CD14-positive monocyte (primary cell): ENCODE measurements around the gene VSIG8. TPM values are rescaled to one million over a fixed set of nuclear protein-coding genes. Genes with fewer than 3 reads are reported as not detected.

Experiments
- DNase-seq, 3 donors: peaks; one replicate each; pipeline ENCODE4 v3.0.0-alpha.2; 2011 to 2022
- H2AFZ ChIP-seq: 2 replicates; pipeline ENCODE4 v1.6.0; 2012; ENCODE audit warnings: mild to moderate bottlenecking, low read depth, low read length, inconsistent platforms; ENCODE audit not compliant: insufficient read depth, poor library complexity, severe bottlenecking
- H3K27ac ChIP-seq, 2 donors: 1 replicate in 1 of 2; 2 replicates in 1 of 2; pipeline ENCODE4 v1.5.1; 2012 to 2013; ENCODE audit warnings: low read length in 2 of 2, control low read depth in 1 of 2, inconsistent platforms in 1 of 2, low read depth in 1 of 2, mild to moderate bottlenecking in 1 of 2
- H3K27me3 ChIP-seq, 2 donors: one replicate each; pipeline versions ENCODE4 v1.6.0 to v1.6.1; 2011 to 2013; ENCODE audit warnings: low read length in 2 of 2; ENCODE audit not compliant: control insufficient read depth in 2 of 2, insufficient read depth in 2 of 2
- H3K36me3 ChIP-seq, 2 donors: replicated peaks in 1 of 2; 1 replicate in 1 of 2; 2 replicates in 1 of 2; pipeline versions ENCODE4 v1.5.1 to v1.6.1; 2012 to 2013; ENCODE audit warnings: low read length in 2 of 2, control low read depth in 1 of 2, inconsistent platforms in 1 of 2, mild to moderate bottlenecking in 1 of 2; ENCODE audit not compliant: insufficient read depth in 2 of 2, control insufficient read depth in 1 of 2
- H3K4me1 ChIP-seq, 2 donors: 1 replicate in 1 of 2; 2 replicates in 1 of 2; pipeline versions ENCODE4 v1.5.1 to v1.6.1; 2012 to 2013; ENCODE audit warnings: low read length in 2 of 2, control low read depth in 1 of 2, inconsistent platforms in 1 of 2, mild to moderate bottlenecking in 1 of 2, moderate library complexity in 1 of 2; ENCODE audit not compliant: insufficient read depth in 2 of 2, control insufficient read depth in 1 of 2
- H3K4me2 ChIP-seq: replicated peaks from 2 replicates; pipeline ENCODE3; 2012; ENCODE audit warnings: low read length, moderate library complexity, mild to moderate bottlenecking; ENCODE audit not compliant: poor library complexity, severe bottlenecking; ENCODE audit errors: extremely low read depth
- H3K4me3 ChIP-seq, 3 experiments: fragments of 200-600 bp in 1 of 3; sonication (generic) in 1 of 3; replicated peaks in 1 of 3; 1 replicate in 2 of 3; 2 replicates in 1 of 3; pipeline ENCODE4 v1.5.1; 2011 to 2013; ENCODE audit warnings: low read length in 3 of 3, mild to moderate bottlenecking in 3 of 3, control low read depth in 2 of 3, low read depth in 2 of 3, inconsistent platforms in 1 of 3, moderate library complexity in 1 of 3
- H3K79me2 ChIP-seq: 2 replicates; pipeline ENCODE4 v1.6.0; 2012; ENCODE audit warnings: mild to moderate bottlenecking, control low read depth, inconsistent platforms, low read length, moderate library complexity; ENCODE audit not compliant: insufficient read depth
- H3K9ac ChIP-seq: 2 replicates; pipeline ENCODE4 v1.6.0; 2017; ENCODE audit warnings: low read length, mild to moderate bottlenecking; ENCODE audit not compliant: insufficient read depth, poor library complexity, severe bottlenecking
- H3K9me3 ChIP-seq, 2 donors: replicated peaks in 1 of 2; 1 replicate in 1 of 2; 2 replicates in 1 of 2; pipeline versions ENCODE4 v1.5.1 to v1.6.1; 2012 to 2013; ENCODE audit warnings: low read length in 2 of 2, control low read depth in 1 of 2; ENCODE audit not compliant: control insufficient read depth in 1 of 2, insufficient read depth in 1 of 2
- H4K20me1 ChIP-seq: 2 replicates; pipeline ENCODE4 v1.6.0; 2012; ENCODE audit warnings: mild to moderate bottlenecking, low read length, control low read depth, moderate library complexity; ENCODE audit not compliant: insufficient read depth
- H3K27ac Mint-ChIP-seq, 7 donors: one replicate each; pipeline ENCODE4 v1.8.0; 2020; ENCODE audit warnings: mild to moderate bottlenecking in 7 of 7, mixed read lengths in 7 of 7, moderate library complexity in 6 of 7, inconsistent platforms in 2 of 7
- H3K27me3 Mint-ChIP-seq, 3 donors: one replicate each; pipeline ENCODE4 v1.8.0; 2021 to 2022; ENCODE audit warnings: low read depth in 3 of 3, mild to moderate bottlenecking in 3 of 3, mixed read lengths in 3 of 3, moderate library complexity in 3 of 3, inconsistent platforms in 1 of 3
- H3K36me3 Mint-ChIP-seq, 2 donors: one replicate each; pipeline ENCODE4 v1.8.0; 2020; ENCODE audit warnings: mixed read lengths in 2 of 2, inconsistent platforms in 1 of 2, mild to moderate bottlenecking in 1 of 2
- H3K4me1 Mint-ChIP-seq: one replicate; pipeline ENCODE4 v1.8.0; 2020; ENCODE audit warnings: mild to moderate bottlenecking, mixed read lengths
- H3K4me3 Mint-ChIP-seq, 2 donors: one replicate each; pipeline ENCODE4 v1.8.0; 2020; ENCODE audit warnings: mild to moderate bottlenecking in 2 of 2, mixed read lengths in 2 of 2, moderate library complexity in 1 of 2
- H3K9me3 Mint-ChIP-seq, 7 donors: one replicate each; pipeline ENCODE4 v1.8.0; 2020 to 2022; ENCODE audit warnings: mixed read lengths in 7 of 7, mild to moderate bottlenecking in 6 of 7, moderate library complexity in 6 of 7, inconsistent platforms in 2 of 7
- CTCF ChIP-seq: fragments of 200-600 bp; IDR thresholded peaks from one replicate; pipeline ENCODE4 v1.8.0; 2022; ENCODE audit warnings: antibody characterized with exemption, mild to moderate bottlenecking
- WGBS: methylation state at CpG from one replicate; pipeline ENCODE4 v1.1.5; 2013; ENCODE audit warnings: missing lambda C conversion rate; ENCODE audit not compliant: insufficient coverage; 5-methylcytosine and 5-hydroxymethylcytosine counted together
- intact Hi-C, 2 donors: fragments of 100-400 bp; cut with micrococcal nuclease; formaldehyde crosslinking; loops; one replicate each; pipeline versions ENCODE4 v1.15.0 to v1.15.1; 2023
- polyA plus RNA-seq, 3 donors: library from polyadenylated mRNA; depleted of rRNA in 1 of 3; unstranded in 2 of 3; stranded (reverse) in 1 of 3; fragments of 300-500 nt in 2 of 3; fragments of >200 nt in 1 of 3; fragmentation: Illumina TruSeq in 2 of 3; gene quantifications; 1 replicate in 2 of 3; 2 replicates in 1 of 3; pipeline ENCODE4 v1.2.3, GENCODE V29; 2012 to 2021

VSIG8 gene
- polyA plus RNA-seq, 3 donors = 0.04 TPM; not detected in 2

- intact Hi-C loops = no loop called here
- H3K27ac Mint-ChIP-seq = peak overlapping the region in 1 of 7 donors; percentile 33
- TF ChIP-seq CTCF = no peak
- no peaks in the 10 kb centered on the region for H3K9me3 ChIP-seq
- H2AFZ ChIP-seq = no peak overlapping the region
- no peaks in the 10 kb centered on the region for H4K20me1 ChIP-seq
- H3K36me3 ChIP-seq = no peaks in the 10 kb centered on the region
- H3K4me2 ChIP-seq = no peak overlapping the region
- no peak overlapping the region for H3K9ac ChIP-seq
- H3K4me3 ChIP-seq = no peak overlapping the region
- H3K27ac ChIP-seq = no peak overlapping the region
- no peak overlapping the region for H3K4me3 Mint-ChIP-seq
- WGBS = 71% methylated on average over 11 of the region's 13 CpGs
- peaks cover 19% of the 10 kb centered on the region for H3K4me1 Mint-ChIP-seq
- H3K79me2 ChIP-seq = no peaks in the 10 kb centered on the region
- peaks cover 17 to 21% of the 10 kb centered on the region in 2 donors for H3K4me1 ChIP-seq
- H3K27me3 ChIP-seq = no peaks in the 10 kb centered on the region
- H3K36me3 Mint-ChIP-seq = no peaks in the 10 kb centered on the region
- H3K9me3 Mint-ChIP-seq = no peaks in the 10 kb centered on the region
- peaks cover 2 to 9% (median 2%) of the 10 kb centered on the region in 3 donors for H3K27me3 Mint-ChIP-seq
- DNase-seq = no peak
Observed at GRCh38 chr1:159845751-159846629, 16.5 kb downstream of the VSIG8 start.

- Mint-ChIP-seq H3K4me1 (peaks cover 13% of the 10 kb centered on the region), H3K36me3 (no peaks in the 10 kb centered on the region), H3K27ac (no peak overlapping the region), H3K27me3 (peaks cover 2 to 5% (median 2%) of the 10 kb centered on the region in 3 donors), H3K4me3 (no peak overlapping the region), H3K9me3 (no peaks in the 10 kb centered on the region)
- Histone ChIP-seq H2AFZ (no peak overlapping the region), H3K79me2 (no peaks in the 10 kb centered on the region), H3K4me1 (peaks cover 0 to 10% of the 10 kb centered on the region in 2 donors), H3K9ac (no peak overlapping the region), H3K4me3 (no peak overlapping the region), H3K9me3 (no peaks in the 10 kb centered on the region), H3K4me2 (no peak overlapping the region), H3K36me3 (no peaks in the 10 kb centered on the region), H3K27ac (no peak overlapping the region), H3K27me3 (no peaks in the 10 kb centered on the region), H4K20me1 (no peaks in the 10 kb centered on the region)
- DNase-seq = no peak
- TF ChIP-seq CTCF = no peak
- 63% methylated on average over 4 of the region's 4 CpGs for WGBS
- intact Hi-C loops = no loop called here
Observed at GRCh38 chr1:159843459-159843858, 19.0 kb downstream of the VSIG8 start.
